HG03432 (cell line): ENCODE data around the gene KCNC1.

Source experiments
- ATAC-seq: cut with Tn5 transposase; IDR thresholded peaks from one replicate; pipeline ENCODE4 v1.9.1; 2021; ENCODE audit warnings: mild to moderate bottlenecking, moderate library complexity; ENCODE audit not compliant: unreplicated experiment

KCNC1 gene

DNA sequence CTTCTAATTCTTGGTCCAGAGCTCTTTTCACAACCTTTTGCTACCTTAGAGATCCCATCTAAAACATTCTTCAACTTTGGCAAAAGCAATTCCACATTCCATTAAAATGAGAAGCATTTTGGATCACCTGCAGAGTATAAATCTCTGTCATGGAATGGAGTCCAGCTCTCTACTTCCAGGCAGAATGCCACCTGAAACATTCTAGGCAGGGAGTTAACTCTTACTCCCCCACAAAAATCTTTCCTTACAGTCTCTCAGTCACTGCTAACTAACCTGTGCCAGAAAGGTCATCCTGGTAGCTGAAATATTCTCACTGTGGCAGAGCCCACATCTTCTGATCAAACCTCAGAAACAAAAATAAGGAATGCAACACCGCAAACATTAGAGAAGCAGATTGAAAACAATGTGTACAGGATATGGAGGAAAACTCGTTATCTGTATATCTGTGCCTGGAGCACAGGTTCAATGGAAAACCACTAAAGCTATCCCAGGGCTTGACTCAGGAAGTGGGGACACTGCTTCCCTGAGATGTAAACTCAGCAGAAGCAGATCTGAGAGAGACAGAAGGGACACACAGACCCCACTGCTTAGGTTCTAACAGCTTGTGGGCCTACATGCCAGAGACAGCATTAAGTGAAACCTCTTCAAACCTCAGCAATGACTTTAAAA, 78.9 kb downstream of the KCNC1 start:
- no peak for ATAC-seq

DNA sequence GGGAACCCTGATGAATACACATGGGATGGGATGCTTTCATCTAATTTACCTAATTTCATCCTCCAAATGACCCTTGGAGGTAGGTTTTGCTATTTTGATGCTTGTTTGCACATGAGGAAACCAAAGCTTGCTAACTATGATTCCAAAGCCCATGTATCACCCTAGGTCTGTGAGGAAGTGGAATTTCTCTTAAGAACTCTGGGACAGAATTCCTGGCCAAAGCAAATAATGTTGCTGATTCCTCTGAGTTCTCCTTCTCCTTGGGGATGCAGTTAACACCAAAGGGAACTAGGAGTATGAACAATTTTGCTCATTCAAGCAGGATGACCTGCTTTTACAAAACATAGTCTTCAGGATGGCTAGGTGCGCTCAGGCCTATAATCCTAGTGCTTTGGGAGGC, 80.0 kb downstream of the KCNC1 start:
- no peak for ATAC-seq

DNA sequence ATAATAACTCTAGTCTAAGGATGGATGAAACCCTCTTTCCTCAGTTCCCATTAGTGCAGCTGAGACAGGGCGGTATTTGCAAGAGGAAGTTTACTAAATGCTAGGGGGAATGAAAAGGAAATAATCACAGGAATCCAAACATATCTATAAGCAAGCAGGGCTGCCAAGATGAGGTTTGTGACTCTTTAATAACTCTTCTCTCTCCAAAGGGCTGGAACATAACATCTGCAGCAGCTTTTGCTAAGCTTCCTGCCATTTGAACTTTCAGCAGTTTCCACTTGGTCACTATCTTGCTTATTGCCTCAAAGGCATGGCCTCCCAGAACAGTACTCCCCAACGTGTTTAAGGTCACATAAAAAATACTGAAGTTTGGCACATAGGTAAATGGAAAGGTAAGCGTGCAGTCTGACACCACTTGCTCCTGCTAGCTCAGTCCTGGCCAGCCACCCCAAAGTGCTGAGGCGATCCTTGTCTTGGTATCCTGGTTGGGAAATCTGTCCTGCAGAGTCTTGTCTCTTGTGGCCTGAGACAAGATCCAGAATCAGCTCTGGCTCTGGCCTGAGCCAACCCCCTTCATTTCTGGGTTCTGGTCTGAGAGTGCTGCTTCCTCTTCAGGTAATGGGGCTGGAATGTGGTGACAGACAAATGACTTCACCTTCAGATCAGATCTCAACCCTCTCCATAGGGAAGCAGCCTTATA, 81.8 kb downstream of the KCNC1 start:
- ATAC-seq, result no peak

DNA sequence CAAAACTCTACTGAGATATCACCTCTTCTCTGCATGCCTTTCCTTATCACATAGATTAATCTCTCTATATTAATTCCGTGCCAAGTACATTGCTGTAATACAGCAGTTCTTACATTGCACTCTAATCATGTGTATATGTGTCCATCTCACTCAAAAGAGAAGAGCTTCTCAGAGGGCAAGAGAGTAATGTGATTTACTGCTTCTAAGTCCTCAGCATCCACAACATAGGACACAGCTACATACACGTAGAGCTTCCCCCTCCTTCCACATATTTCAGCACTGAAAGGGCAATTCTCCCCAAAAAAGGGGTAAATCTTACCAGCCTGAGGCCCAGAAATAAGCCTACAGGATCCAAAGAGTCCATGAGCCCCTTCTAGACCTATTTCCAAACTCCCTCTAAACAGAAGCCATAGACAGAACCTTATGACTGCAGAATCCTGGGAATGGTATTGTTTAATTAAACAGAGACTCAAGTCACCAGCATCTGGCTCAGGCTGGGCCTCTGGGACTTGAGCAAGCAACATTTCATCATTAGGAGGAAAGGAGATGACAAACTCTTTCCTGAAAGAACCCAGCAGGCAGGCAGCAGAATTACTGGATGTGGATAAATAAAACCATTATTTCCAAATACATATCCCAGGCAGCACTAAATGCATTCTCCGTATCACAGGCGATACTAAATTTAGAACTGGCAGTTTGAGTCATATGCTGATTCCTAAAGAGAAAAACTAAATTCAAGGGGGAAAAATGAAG, 87.2 kb downstream of the KCNC1 start:
- no peak for ATAC-seq

DNA sequence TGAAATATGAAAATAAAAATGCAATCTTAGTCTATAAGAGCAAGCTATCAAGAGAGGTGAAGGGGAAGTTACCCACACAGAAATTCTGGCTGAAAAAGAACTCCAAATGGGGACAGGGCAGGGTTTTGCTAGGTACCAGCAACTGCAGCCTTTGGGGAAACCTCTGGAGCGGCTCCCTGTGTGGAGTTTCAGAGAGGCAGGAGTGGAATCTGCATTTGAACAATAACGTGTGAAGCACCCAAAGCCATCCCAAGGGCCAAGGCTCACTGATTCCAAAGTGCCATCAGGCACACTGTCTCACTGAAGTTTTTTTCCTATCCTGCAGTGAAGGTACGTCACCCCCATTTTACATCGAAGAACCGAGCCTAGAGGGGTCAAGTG, 87.8 kb downstream of the KCNC1 start:
- no peak for ATAC-seq

DNA sequence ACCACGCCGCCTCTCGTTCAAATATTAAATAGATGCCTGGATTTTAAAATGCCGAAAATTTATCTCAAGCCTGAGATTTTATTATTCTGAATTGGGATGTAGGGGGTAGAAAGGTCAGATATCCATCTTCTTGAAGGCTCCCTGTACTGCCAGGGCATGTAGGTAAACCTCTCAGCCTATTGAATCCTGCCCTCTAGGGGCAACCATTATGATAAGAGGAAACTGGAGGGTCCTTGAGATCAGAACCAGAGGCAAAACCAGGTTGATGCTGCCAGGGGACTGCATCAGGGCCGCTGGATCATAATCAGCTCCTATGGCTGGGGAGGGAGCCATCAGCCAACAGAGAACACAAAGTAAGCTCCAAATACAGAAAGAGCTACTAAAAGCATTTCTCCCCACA, 92.4 kb downstream of the KCNC1 start:
- ATAC-seq, result no peak

DNA sequence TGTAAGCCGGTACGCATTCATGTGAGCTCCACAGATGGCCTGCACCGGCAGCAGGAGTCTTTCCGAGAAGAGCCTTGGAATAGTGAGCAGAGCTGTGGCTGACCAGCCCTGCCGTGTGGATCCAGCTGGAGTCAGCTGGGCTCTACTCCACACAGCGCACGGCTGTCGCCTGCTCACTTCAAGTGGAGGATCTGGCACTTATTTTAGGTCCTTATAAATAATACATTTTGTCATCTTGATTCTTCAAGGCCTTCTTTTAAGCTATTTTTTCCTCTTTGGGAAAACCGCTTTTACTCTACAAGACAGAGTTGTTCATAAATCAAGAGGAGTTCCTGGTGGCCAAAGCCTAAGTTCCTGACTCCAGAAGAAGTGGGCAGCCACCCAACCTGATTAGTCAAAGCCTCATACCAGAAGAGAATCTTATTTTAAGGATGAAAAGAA, 93.8 kb downstream of the KCNC1 start:
- no peak for ATAC-seq

DNA sequence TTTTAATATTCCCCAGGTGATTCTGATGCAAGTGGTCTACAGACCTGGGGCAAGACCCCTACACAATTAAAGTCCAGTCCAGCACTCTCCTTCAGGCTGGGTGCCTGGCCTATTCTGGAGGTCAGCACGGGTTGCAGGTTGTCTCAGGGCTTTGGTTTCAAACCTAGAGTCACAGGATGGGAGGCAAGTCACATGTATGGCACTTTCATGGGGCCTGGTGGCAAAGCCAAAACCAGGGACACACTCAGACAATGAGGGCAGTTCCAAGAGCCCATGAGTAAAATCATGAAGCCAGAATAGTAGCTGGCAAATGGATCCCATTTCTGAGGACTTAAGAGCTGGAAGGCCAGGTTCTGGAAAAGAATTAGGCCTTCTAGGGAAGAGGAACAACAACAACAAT, 96.6 kb downstream of the KCNC1 start:
- ATAC-seq, result no peak

DNA sequence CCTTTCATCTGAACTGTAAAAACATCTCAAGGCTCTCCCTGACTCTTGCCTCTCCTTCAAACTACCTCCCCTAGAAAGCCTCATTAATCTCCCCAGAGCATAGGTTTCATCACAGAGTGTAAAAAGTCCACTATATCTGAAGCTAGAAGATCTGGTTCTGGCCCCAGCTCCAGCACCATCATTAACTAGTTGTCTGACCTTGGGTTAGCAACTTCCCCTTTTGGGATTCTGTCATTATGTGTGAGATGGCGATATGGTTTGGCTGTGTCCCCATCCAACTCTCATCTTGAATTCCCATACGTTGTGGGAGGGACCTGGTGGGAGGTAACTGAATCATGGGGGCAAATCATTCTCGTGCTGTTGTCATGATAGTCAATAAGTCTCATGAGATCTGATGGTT, 97.3 kb downstream of the KCNC1 start:
- no peak for ATAC-seq
